MM.1S (cell line): ENCODE results near the gene BACH2.

Experiments used
- DNase-seq: peaks from one replicate; pipeline ENCODE4 v3.0.0-alpha.2; 2015
- H2AFZ ChIP-seq: fragments of 300-600 bp; sonication (generic); 2 replicates; pipeline ENCODE4 v1.6.0; 2016; ENCODE audit warnings: antibody characterized with exemption, low read length
- H3F3A ChIP-seq: fragments of 300-600 bp; sonication (generic); 2 replicates; pipeline ENCODE4 v1.6.1; 2016; ENCODE audit warnings: mild to moderate bottlenecking, antibody characterized with exemption, low read length, moderate library complexity, mixed read lengths; ENCODE audit not compliant: insufficient read depth
- H3K27ac ChIP-seq: fragments of 300-600 bp; sonication (generic); 2 replicates; pipeline ENCODE4 v1.5.1; 2016; ENCODE audit warnings: mild to moderate bottlenecking, low read length
- H3K27me3 ChIP-seq: fragments of 300-600 bp; sonication (generic); replicated peaks from 2 replicates; pipeline ENCODE4 v1.6.0; 2016; ENCODE audit warnings: low read length; ENCODE audit not compliant: insufficient read depth
- H3K36me3 ChIP-seq: fragments of 300-600 bp; sonication (generic); replicated peaks from 2 replicates; pipeline ENCODE4 v1.6.1; 2016; ENCODE audit warnings: mild to moderate bottlenecking, low read length, mixed read lengths; ENCODE audit not compliant: insufficient read depth
- H3K4me1 ChIP-seq: fragments of 300-600 bp; sonication (generic); 2 replicates; pipeline ENCODE4 v1.6.1; 2016; ENCODE audit warnings: low read length, mixed read lengths
- H3K4me2 ChIP-seq: fragments of 300-600 bp; sonication (generic); 2 replicates; pipeline ENCODE4 v1.6.0; 2016; ENCODE audit warnings: low read depth, low read length
- H3K4me3 ChIP-seq: fragments of 300-600 bp; sonication (generic); 2 replicates; pipeline ENCODE4 v1.5.1; 2016; ENCODE audit warnings: low read length, mixed read lengths
- H3K79me2 ChIP-seq: fragments of 300-600 bp; sonication (generic); 2 replicates; pipeline ENCODE4 v1.6.1; 2016; ENCODE audit warnings: mixed run types, low read length, mixed read lengths
- H3K9ac ChIP-seq: fragments of 300-600 bp; sonication (generic); 2 replicates; pipeline ENCODE4 v1.6.1; 2016; ENCODE audit warnings: low read length, mixed read lengths
- H3K9me2 ChIP-seq: fragments of 300-600 bp; sonication (generic); replicated peaks from 2 replicates; pipeline ENCODE4 v1.6.1; 2016; ENCODE audit warnings: mild to moderate bottlenecking, low read length, mixed read lengths; ENCODE audit not compliant: insufficient read depth
- H3K9me3 ChIP-seq: fragments of 300-600 bp; sonication (generic); replicated peaks from 2 replicates; pipeline ENCODE4 v1.6.1; 2016; ENCODE audit warnings: mild to moderate bottlenecking, low read length, mixed read lengths; ENCODE audit not compliant: insufficient read depth
- H4K20me1 ChIP-seq: fragments of 300-600 bp; sonication (generic); 2 replicates; pipeline ENCODE4 v1.6.1; 2016; ENCODE audit warnings: mild to moderate bottlenecking, low read length, moderate library complexity, mixed read lengths; ENCODE audit not compliant: insufficient read depth
- EZH2 ChIP-seq: fragments of 300-600 bp; sonication (generic); optimal IDR thresholded peaks from 2 replicates; pipeline ENCODE3; 2017; ENCODE audit warnings: low read depth, mild to moderate bottlenecking, antibody characterized with exemption, low read length, mixed read lengths
- EZH2phosphoT487 ChIP-seq: fragments of 300-600 bp; sonication (generic); IDR thresholded peaks from 2 replicates; pipeline ENCODE4 v1.6.1; 2018; ENCODE audit warnings: antibody characterized with exemption, low read length
- TF ChIP-seq, protein P1 (sequence below): fragments of 300-600 bp; sonication (generic); IDR thresholded peaks from 2 replicates; pipeline ENCODE4 v1.5.1; 2016; ENCODE audit warnings: antibody characterized with exemption, low read length, mixed read lengths

BACH2 gene

DNA sequence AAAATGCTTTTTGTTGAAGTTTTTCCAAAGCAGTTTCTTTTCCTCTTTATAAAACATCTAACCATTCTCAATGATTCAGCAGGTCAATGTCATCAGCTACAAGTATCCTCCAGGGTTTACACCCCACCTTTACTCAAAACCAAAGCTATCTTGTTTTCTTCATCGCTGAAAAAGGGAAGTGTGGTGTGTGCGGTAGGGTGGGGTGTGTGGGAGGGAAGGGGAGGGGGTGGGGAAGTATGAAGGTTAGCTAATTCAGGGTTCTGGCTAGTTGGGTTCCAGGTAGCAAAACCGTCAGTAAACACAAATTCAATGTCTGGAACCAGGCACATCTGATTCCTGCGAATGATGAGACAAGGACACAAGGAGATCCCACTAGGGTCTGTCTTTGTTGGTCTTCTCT, 212.8 kb downstream of the BACH2 start:
- Histone ChIP-seq H4K20me1 (no peaks in the 10 kb centered on the region), H3K9me3 (no peaks in the 10 kb centered on the region), H3K79me2 (no peaks in the 10 kb centered on the region), H3K36me3 (no peaks in the 10 kb centered on the region), H3F3A (no peaks in the 10 kb centered on the region), H3K4me1 (no peaks in the 10 kb centered on the region), H3K4me2 (no peak overlapping the region), H3K9ac (no peak overlapping the region), H3K9me2 (no peaks in the 10 kb centered on the region), H3K27ac (no peak overlapping the region), H2AFZ (no peak overlapping the region), H3K4me3 (no peak overlapping the region), H3K27me3 (no peaks in the 10 kb centered on the region)
- DNase-seq: no peak
- TF ChIP-seq, protein P1, sequence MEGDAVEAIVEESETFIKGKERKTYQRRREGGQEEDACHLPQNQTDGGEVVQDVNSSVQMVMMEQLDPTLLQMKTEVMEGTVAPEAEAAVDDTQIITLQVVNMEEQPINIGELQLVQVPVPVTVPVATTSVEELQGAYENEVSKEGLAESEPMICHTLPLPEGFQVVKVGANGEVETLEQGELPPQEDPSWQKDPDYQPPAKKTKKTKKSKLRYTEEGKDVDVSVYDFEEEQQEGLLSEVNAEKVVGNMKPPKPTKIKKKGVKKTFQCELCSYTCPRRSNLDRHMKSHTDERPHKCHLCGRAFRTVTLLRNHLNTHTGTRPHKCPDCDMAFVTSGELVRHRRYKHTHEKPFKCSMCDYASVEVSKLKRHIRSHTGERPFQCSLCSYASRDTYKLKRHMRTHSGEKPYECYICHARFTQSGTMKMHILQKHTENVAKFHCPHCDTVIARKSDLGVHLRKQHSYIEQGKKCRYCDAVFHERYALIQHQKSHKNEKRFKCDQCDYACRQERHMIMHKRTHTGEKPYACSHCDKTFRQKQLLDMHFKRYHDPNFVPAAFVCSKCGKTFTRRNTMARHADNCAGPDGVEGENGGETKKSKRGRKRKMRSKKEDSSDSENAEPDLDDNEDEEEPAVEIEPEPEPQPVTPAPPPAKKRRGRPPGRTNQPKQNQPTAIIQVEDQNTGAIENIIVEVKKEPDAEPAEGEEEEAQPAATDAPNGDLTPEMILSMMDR: no peak
- TF ChIP-seq EZH2 (no peak), EZH2phosphoT487 (no peak)

DNA sequence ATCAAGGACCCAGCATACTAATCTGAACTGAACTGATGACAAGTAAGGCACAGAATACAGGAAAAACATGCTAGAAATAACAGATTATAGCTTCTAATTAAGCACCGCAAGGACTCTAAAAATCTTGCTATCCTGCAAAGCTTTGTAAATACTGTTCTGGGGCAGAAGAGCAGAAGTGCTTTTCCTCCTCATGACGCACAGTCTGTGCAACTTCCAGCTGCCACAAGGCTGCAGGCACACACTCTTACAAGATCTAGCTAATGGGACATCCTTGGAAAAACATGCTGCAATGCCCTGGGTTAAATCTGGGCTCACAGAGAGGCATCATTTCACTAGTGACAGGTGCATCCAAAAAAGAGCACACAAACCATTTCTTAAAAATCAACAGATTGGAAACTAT, 213.8 kb downstream of the BACH2 start:
- no peaks in the 10 kb centered on the region for H3K4me1 ChIP-seq
- no peak overlapping the region for H3K4me3 ChIP-seq
- H3K27me3 ChIP-seq: no peaks in the 10 kb centered on the region
- no peaks in the 10 kb centered on the region for H3K79me2 ChIP-seq
- H3K9me2 ChIP-seq: no peaks in the 10 kb centered on the region
- H3K4me2 ChIP-seq: no peak overlapping the region
- H3K27ac ChIP-seq: no peak overlapping the region
- H3K9ac ChIP-seq: no peak overlapping the region
- no peaks in the 10 kb centered on the region for H4K20me1 ChIP-seq
- TF ChIP-seq, protein P1: no peak
- no peak for TF ChIP-seq EZH2
- TF ChIP-seq EZH2phosphoT487: no peak
- H3F3A ChIP-seq: no peaks in the 10 kb centered on the region
- no peaks in the 10 kb centered on the region for H3K36me3 ChIP-seq
- no peak overlapping the region for H2AFZ ChIP-seq
- H3K9me3 ChIP-seq: no peaks in the 10 kb centered on the region
- no peak for DNase-seq

DNA sequence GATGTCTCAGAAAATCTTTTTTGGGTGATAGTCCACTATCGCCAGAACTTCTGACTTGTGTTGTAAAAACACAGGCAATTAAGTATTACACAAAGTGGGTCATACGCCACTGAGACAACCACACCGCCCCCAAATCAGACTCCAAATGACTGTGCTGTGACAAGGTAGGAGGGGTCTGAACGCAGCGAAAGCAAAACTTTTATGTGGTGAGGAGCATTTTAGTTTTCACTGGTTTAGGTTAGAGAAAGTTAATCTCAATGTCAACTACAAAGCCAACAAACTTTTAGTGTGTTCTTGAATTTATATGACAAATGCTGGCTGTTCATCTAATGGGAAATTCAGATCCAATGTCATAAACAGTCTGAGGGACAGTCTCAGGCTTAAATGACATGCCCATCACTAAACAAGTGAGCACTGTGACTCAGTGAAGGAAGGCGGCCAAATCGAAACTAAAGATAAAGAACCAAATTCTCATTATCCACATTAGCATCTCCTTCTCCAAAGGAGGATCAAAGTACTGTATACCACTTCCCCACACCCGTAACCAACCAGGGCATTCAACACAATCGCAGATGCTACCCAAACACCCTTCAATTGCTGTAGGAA, 215.7 kb downstream of the BACH2 start:
- no peak overlapping the region for H3K9ac ChIP-seq
- H3K4me1 ChIP-seq: no peaks in the 10 kb centered on the region
- H3K4me3 ChIP-seq: no peak overlapping the region
- H3K79me2 ChIP-seq: no peaks in the 10 kb centered on the region
- no peak for TF ChIP-seq EZH2phosphoT487
- no peaks in the 10 kb centered on the region for H4K20me1 ChIP-seq
- H3K36me3 ChIP-seq: no peaks in the 10 kb centered on the region
- no peaks in the 10 kb centered on the region for H3F3A ChIP-seq
- H3K27me3 ChIP-seq: no peaks in the 10 kb centered on the region
- H3K9me2 ChIP-seq: no peaks in the 10 kb centered on the region
- DNase-seq: no peak
- no peaks in the 10 kb centered on the region for H3K9me3 ChIP-seq
- no peak overlapping the region for H2AFZ ChIP-seq
- no peak overlapping the region for H3K4me2 ChIP-seq
- no peak overlapping the region for H3K27ac ChIP-seq

DNA sequence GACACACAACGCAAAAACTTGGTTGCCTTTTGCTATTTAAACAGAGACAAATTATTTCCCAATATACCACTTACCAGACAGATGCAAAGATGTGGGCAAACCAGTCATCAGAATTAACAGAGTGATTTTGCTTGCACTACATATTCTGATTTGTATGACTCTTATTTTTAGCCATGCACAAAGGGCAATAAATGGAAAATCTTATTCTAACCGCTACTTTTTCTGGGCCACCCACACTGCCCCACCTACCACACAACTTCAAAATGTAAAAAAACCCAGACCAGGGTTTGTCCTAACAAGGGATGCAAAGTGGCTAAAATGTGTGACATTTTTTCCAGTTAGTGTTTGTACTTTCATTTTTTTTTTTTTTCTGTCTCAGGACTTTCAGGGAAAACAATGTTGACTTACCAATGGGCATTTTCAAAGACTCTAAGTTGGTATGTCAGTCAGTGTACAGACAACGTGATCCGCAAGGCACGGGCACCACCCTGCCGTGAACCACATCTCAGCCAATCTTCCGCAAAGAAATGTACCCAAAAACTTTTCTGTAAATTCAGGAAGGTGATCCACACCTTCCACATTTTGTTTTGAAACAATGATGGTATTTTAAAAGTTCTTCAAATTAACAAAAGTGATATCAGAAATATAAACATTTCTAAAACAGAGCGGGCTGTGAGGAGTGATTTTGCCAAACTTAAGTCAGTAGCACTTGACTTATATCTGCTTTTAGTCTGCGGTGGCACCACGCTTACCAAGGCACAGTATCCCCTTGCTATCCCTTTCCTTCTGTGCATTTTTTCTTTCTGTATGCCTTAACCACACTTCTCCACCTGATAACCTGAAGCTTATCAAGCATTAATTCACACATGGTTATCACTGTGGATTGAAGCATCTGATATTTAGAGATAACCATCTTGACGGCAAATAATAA, 216.8 kb downstream of the BACH2 start:
- no peaks in the 10 kb centered on the region for H3K9me3 ChIP-seq
- no peaks in the 10 kb centered on the region for H3K79me2 ChIP-seq
- H3K9me2 ChIP-seq: no peaks in the 10 kb centered on the region
- H3K27ac ChIP-seq: no peak overlapping the region
- no peak overlapping the region for H3K9ac ChIP-seq
- H2AFZ ChIP-seq: no peak overlapping the region
- H3F3A ChIP-seq: no peaks in the 10 kb centered on the region
- TF ChIP-seq, protein P1: no peak
- TF ChIP-seq EZH2 (no peak), EZH2phosphoT487 (no peak)
- no peaks in the 10 kb centered on the region for H3K36me3 ChIP-seq
- H3K4me2 ChIP-seq: no peak overlapping the region
- H3K4me1 ChIP-seq: no peaks in the 10 kb centered on the region
- H3K4me3 ChIP-seq: no peak overlapping the region
- H4K20me1 ChIP-seq: no peaks in the 10 kb centered on the region
- H3K27me3 ChIP-seq: no peaks in the 10 kb centered on the region
- DNase-seq: no peak
